Measurements from ENCODE around the gene ATP1A4. TPM values are rescaled to one million over a fixed set of nuclear protein-coding genes. Genes with fewer than 3 reads are reported as not detected.

ATP1A4 gene
- total and polyA plus RNA-seq, 7 donors: 0.22 to 3.0 (median 0.27) TPM; not detected in 4

GRCh38 chr1:160127381-160127780, 24.0 kb upstream of the ATP1A4 start:
- Histone ChIP-seq H3K27me3 (no peaks in the 10 kb centered on the region), H3K4me1 (peaks cover 0 to 67% (median 56%) of the 10 kb centered on the region in 4 donors), H3K9me3 (no peaks in the 10 kb centered on the region), H3K4me3 (no peak overlapping the region), H3K27ac (peak overlapping the region; percentile 53 to 83 (median 66)), H3K36me3 (peaks cover 26 to 94% (median 43%) of the 10 kb centered on the region in 4 donors)
- TF ChIP-seq EP300 (IDR thresholded peaks at IDR 0.05): no peak
- TF ChIP-seq, protein P1, sequence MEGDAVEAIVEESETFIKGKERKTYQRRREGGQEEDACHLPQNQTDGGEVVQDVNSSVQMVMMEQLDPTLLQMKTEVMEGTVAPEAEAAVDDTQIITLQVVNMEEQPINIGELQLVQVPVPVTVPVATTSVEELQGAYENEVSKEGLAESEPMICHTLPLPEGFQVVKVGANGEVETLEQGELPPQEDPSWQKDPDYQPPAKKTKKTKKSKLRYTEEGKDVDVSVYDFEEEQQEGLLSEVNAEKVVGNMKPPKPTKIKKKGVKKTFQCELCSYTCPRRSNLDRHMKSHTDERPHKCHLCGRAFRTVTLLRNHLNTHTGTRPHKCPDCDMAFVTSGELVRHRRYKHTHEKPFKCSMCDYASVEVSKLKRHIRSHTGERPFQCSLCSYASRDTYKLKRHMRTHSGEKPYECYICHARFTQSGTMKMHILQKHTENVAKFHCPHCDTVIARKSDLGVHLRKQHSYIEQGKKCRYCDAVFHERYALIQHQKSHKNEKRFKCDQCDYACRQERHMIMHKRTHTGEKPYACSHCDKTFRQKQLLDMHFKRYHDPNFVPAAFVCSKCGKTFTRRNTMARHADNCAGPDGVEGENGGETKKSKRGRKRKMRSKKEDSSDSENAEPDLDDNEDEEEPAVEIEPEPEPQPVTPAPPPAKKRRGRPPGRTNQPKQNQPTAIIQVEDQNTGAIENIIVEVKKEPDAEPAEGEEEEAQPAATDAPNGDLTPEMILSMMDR (IDR thresholded peaks at IDR 0.05): no peak
- TF ChIP-seq POLR2A (IDR thresholded peaks at IDR 0.05): no peak
- TF ChIP-seq POLR2AphosphoS5 (IDR thresholded peaks at IDR 0.05): no peak
- intact Hi-C loops (cut with DNase I): no loop called here
- WGBS, 2 donors: 93 to 95% methylated on average over 9 of the region's 9 CpGs
- DNase-seq: no peak

GRCh38 chr1:160127865-160128523, 23.4 kb upstream of the ATP1A4 start:
- Histone ChIP-seq H3K36me3 (peaks cover 26 to 94% (median 43%) of the 10 kb centered on the region in 4 donors), H3K27ac (peak overlapping the region; percentile 53 to 83 (median 66)), H3K9me3 (no peaks in the 10 kb centered on the region), H3K4me3 (no peak overlapping the region), H3K4me1 (peaks cover 0 to 68% (median 57%) of the 10 kb centered on the region in 4 donors), H3K27me3 (no peaks in the 10 kb centered on the region)
- no peak for DNase-seq
- TF ChIP-seq, protein P1 (IDR thresholded peaks at IDR 0.05): no peak
- intact Hi-C loops (cut with DNase I): no loop called here
- WGBS, 2 donors: 71 to 77% methylated on average over 7 of the region's 7 CpGs

- DNase-seq: peak; percentile 34
- H3K36me3 ChIP-seq: peaks cover 26 to 94% (median 43%) of the 10 kb centered on the region in 4 donors
- TF ChIP-seq, protein P1 (IDR thresholded peaks at IDR 0.05): no peak
- TF ChIP-seq POLR2AphosphoS5 (IDR thresholded peaks at IDR 0.05): no peak
- TF ChIP-seq EP300 (IDR thresholded peaks at IDR 0.05): no peak
- no peak for TF ChIP-seq POLR2A (IDR thresholded peaks at IDR 0.05)
- H3K4me1 ChIP-seq: peaks cover 0 to 62% (median 55%) of the 10 kb centered on the region in 4 donors
- intact Hi-C loops (cut with DNase I): no loop called here
- H3K4me3 ChIP-seq: no peak overlapping the region
- H3K27ac ChIP-seq: peak overlapping the region; percentile 53 to 83 (median 66)
- no peaks in the 10 kb centered on the region for H3K9me3 ChIP-seq
- WGBS, 2 donors: 88 to 90% methylated on average over 18 of the region's 18 CpGs
- no peaks in the 10 kb centered on the region for H3K27me3 ChIP-seq
Measured at GRCh38 chr1:160128636-160129035, 22.8 kb upstream of the ATP1A4 start.

DNA sequence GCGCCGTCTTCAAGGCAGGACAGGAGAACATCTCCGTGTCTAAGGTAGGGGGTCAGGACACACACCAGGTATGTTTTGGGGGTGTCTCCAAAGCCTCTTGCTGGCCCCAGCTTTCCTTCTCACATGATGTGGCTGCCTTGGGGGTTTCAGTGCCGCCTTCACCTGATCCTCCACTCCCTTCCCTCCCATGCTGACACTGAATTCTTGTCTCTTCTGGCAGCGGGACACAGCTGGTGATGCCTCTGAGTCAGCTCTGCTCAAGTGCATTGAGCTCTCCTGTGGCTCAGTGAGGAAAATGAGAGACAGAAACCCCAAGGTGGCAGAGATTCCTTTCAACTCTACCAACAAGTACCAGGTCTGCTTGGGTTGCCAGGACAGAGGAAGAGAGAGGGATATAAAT, 22.4 kb upstream of the ATP1A4 start:
- no peaks in the 10 kb centered on the region for H3K27me3 ChIP-seq
- 94 to 95% methylated on average over 5 of the region's 5 CpGs for WGBS, 2 donors
- intact Hi-C loops (cut with DNase I): no loop called here
- H3K4me1 ChIP-seq: peaks cover 0 to 58% (median 51%) of the 10 kb centered on the region in 4 donors
- TF ChIP-seq, protein P1 (IDR thresholded peaks at IDR 0.05): no peak
- TF ChIP-seq EP300 (IDR thresholded peaks at IDR 0.05) (no peak), POLR2AphosphoS5 (IDR thresholded peaks at IDR 0.05) (no peak), POLR2A (IDR thresholded peaks at IDR 0.05) (no peak)
- DNase-seq: peak; percentile 33
- H3K4me3 ChIP-seq: no peak overlapping the region
- H3K27ac ChIP-seq: peak overlapping the region; percentile 53 to 83 (median 66)
- no peaks in the 10 kb centered on the region for H3K9me3 ChIP-seq
- peaks cover 23 to 94% (median 43%) of the 10 kb centered on the region in 4 donors for H3K36me3 ChIP-seq

Measured in sigmoid colon (tissue), 7 donors.